GM21717 (cell line): ENCODE results near the gene ZSCAN9.

Source experiments
- ATAC-seq: cut with Tn5 transposase; IDR thresholded peaks from one replicate; pipeline ENCODE4 v1.9.1; 2021; ENCODE audit warnings: mild to moderate bottlenecking, moderate library complexity; ENCODE audit not compliant: unreplicated experiment

ZSCAN9 gene

GRCh38 chr6:28266563-28266961, 41.5 kb downstream of the ZSCAN9 start:
- ATAC-seq = no peak

DNA sequence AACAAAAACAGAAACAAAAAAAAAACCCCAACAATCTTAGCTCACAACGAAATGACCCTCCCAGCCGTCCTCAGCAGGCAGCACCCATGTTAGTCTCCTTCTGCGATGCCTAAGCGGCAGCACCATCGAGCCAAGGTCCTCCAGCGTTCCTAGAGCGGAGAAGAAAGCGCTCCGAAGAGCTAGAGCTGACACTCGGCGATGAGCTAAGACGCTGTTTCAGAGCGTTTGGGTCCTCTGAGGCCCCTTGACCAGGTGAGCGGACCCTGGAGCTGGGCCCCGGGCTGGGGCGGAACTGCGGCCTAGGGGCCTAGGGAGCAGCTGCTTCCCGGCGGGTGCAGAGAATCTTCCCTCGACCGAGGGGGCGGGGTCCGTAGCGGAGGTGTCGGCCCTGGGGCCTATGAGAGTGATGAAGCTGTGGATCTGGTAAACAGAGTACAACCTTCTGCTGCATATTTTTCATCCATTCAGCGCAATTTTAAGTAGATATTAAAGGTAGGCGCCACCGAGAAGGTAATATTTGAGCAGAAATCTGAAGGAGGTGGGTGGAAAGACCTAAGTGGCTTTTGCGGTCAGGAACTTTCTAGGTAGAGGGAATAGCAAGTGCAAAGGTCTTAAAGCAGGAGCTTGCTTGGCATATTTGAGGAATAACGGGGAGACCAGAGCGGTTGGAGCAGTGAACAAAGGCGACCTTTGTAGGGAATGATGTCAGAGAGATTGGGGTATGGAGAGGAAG, 42.1 kb downstream of the ZSCAN9 start, which contains the start of gene ZSCAN26:
Gene ZSCAN26 (plus strand): TSS at position 182 of the 733 bp plus-strand sequence. CDS start 4,777 bp downstream, outside the sequence.
- ATAC-seq = peak; percentile 93

DNA sequence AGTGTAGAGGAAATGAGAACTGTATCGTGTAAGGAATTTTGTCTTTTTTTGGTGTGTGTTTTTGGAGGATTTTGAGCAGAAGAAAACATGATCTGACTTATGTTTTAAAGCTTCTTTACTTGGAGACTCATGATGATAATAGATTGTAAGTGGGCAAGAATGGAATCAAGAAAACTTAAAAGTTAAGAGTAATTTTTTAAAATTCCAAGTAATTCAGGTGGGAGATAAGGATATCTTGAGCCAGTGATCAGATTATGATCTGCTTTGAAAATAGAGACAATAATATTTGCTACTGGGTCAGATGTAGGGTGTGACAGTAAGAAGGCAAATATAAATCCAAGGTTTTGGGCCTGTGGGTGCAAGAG, 42.6 kb downstream of the ZSCAN9 start:
- no peak for ATAC-seq

DNA sequence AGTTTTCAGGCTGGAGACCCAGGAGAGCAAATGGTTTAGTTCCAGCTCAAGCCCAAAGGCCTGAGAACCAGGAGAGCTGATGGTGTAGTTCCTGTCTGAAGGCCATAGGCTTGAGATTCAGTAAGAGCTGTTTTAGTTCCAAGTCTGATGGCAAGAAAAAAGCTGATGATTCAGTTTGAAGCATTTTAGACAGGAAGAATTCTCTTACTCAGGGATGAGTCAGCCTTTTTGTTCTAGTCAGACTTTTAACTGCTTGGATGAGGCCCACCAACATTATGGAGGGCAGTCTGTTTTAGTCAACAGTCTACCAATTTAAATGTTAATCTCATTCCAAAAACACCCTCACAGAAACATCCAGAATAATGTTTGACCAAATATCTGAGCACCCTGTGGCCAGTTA, 44.4 kb downstream of the ZSCAN9 start:
- no peak for ATAC-seq

- no peak for ATAC-seq
Observed at GRCh38 chr6:28274888-28275287, 49.8 kb downstream of the ZSCAN9 start.

GRCh38 chr6:28277746-28278145, 52.7 kb downstream of the ZSCAN9 start:
- ATAC-seq = no peak

GRCh38 chr6:28280595-28281287, 55.7 kb downstream of the ZSCAN9 start:
- no peak for ATAC-seq

DNA sequence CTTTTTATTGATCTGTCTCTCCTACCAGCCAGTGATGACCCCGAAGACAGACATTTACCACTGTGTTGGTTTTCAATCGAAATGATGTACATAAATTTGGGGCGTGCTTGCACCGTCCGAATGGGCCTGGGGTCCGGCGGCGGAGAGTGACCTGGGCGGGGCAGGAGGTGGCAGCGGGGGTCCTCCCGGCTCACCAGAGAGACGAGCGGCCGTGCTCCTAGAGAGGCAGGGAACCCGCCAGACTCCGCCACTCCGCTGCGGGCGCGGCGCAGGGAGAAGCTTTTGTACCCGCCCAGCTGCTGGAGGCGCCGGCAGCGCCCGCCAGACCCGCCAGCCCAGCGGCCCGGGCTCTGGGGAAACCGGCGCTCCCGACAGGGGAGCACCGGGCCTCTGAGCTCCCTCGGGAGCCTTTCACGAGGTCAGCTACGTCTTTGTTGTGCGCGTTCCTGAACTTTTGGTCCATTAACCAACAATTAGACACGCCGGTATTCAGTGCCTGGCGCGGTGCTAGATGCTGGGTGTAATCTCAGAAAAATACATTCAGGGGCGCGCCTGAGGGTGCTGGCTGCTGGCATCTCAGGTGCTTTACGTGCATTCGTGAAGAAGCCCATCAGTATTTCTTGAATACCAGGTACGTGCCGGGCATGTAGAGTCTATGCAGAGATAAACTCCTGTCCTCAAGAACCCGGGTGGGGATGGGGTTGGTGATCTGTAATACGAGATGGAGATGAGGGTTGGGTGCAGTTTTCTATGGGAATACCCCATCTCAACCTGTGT, 56.4 kb downstream of the ZSCAN9 start, which contains the start of gene PGBD1:
Gene PGBD1 (plus strand): TSS at position 285 of the 777 bp plus-strand sequence. CDS start 2,242 bp downstream, outside the sequence.
- peak; percentile 75 for ATAC-seq

GRCh38 chr6:28282926-28283325, 57.9 kb downstream of the ZSCAN9 start:
- ATAC-seq = no peak
